Fibroblast of gingiva (primary cell): ENCODE data around the gene KCNQ1.

Experiments used
- DNase-seq: peaks from one replicate; pipeline ENCODE4 v3.0.0-alpha.2; 2011; ENCODE audit warnings: low read depth

KCNQ1 gene

GRCh38 chr11:2825889-2826678, 381.3 kb downstream of the KCNQ1 start:
- DNase-seq, result peak; percentile 95

GRCh38 chr11:2826679-2827056, 381.9 kb downstream of the KCNQ1 start:
- no peak for DNase-seq

GRCh38 chr11:2827256-2827655, 382.4 kb downstream of the KCNQ1 start:
- no peak for DNase-seq

- no peak for DNase-seq
Measured at GRCh38 chr11:2827792-2828191, 383.0 kb downstream of the KCNQ1 start.

- no peak for DNase-seq
Measured at GRCh38 chr11:2828585-2829330, 383.9 kb downstream of the KCNQ1 start.

GRCh38 chr11:2830030-2830812, 385.4 kb downstream of the KCNQ1 start:
- no peak for DNase-seq

- no peak for DNase-seq
Measured at GRCh38 chr11:2830886-2831285, 386.1 kb downstream of the KCNQ1 start.

- no peak for DNase-seq
Measured at GRCh38 chr11:2831781-2832532, 387.1 kb downstream of the KCNQ1 start.

- DNase-seq, result no peak
Measured at GRCh38 chr11:2832533-2833020, 387.8 kb downstream of the KCNQ1 start.

- DNase-seq, result no peak
Measured at GRCh38 chr11:2833051-2833715, 388.4 kb downstream of the KCNQ1 start.

GRCh38 chr11:2833716-2834502, 389.1 kb downstream of the KCNQ1 start:
- no peak for DNase-seq

- no peak for DNase-seq
Measured at GRCh38 chr11:2834503-2835273, 389.9 kb downstream of the KCNQ1 start.

GRCh38 chr11:2835296-2835695, 390.5 kb downstream of the KCNQ1 start:
- DNase-seq, result no peak

- DNase-seq, result no peak
Measured at GRCh38 chr11:2835751-2836150, 390.9 kb downstream of the KCNQ1 start.

GRCh38 chr11:2836315-2837095, 391.7 kb downstream of the KCNQ1 start:
- no peak for DNase-seq

GRCh38 chr11:2837096-2837601, 392.3 kb downstream of the KCNQ1 start:
- peak; percentile 33 for DNase-seq

- no peak for DNase-seq
Measured at GRCh38 chr11:2837651-2838050, 392.8 kb downstream of the KCNQ1 start.

GRCh38 chr11:2838091-2838490, 393.3 kb downstream of the KCNQ1 start:
- DNase-seq, result no peak
